ENCODE measurements around the gene FARP1.

FARP1 gene

GRCh38 chr13:98399756-98400155, 256.9 kb downstream of the FARP1 start:
- Histone ChIP-seq H3K27me3 (ENCODE audit: insufficient read depth, poor library complexity, severe bottlenecking) (no peaks in the 10 kb centered on the region), H3K9me3 (ENCODE audit: severe bottlenecking) (no peaks in the 10 kb centered on the region), H3K27ac (ENCODE audit: poor library complexity, severe bottlenecking) (no peak overlapping the region), H3K4me1 (ENCODE audit: insufficient read depth, poor library complexity, severe bottlenecking) (no peaks in the 10 kb centered on the region), H3K36me3 (ENCODE audit: low read depth) (no peaks in the 10 kb centered on the region; the same call in 1 of the 2 replicates), H3K4me3 (ENCODE audit: severe bottlenecking) (no peak overlapping the region)
- no peak for ATAC-seq (ENCODE audit: low read depth)
- no peak for TF ChIP-seq CTCF (IDR thresholded peaks at IDR 0.05; ENCODE audit: poor library complexity, severe bottlenecking)
- no peak for DNase-seq (ENCODE audit: low spot score)

GRCh38 chr13:98401934-98402333, 259.0 kb downstream of the FARP1 start:
- TF ChIP-seq CTCF (IDR thresholded peaks at IDR 0.05; ENCODE audit: poor library complexity, severe bottlenecking) = no peak
- Histone ChIP-seq H3K27me3 (ENCODE audit: insufficient read depth, poor library complexity, severe bottlenecking) (no peaks in the 10 kb centered on the region), H3K9me3 (ENCODE audit: severe bottlenecking) (no peaks in the 10 kb centered on the region), H3K4me3 (ENCODE audit: severe bottlenecking) (no peak overlapping the region), H3K27ac (ENCODE audit: poor library complexity, severe bottlenecking) (no peak overlapping the region), H3K36me3 (ENCODE audit: low read depth) (no peaks in the 10 kb centered on the region; the same call in 1 of the 2 replicates), H3K4me1 (ENCODE audit: insufficient read depth, poor library complexity, severe bottlenecking) (no peaks in the 10 kb centered on the region)
- DNase-seq (ENCODE audit: low spot score) = no peak
- no peak for ATAC-seq (ENCODE audit: low read depth)

- no peak for TF ChIP-seq CTCF (IDR thresholded peaks at IDR 0.05; ENCODE audit: poor library complexity, severe bottlenecking)
- H3K27ac ChIP-seq (ENCODE audit: poor library complexity, severe bottlenecking) = no peak overlapping the region
Measured at GRCh38 chr13:98403076-98403475, 260.2 kb downstream of the FARP1 start.

GRCh38 chr13:98405107-98405571, 262.2 kb downstream of the FARP1 start:
- H3K27ac ChIP-seq (ENCODE audit: poor library complexity, severe bottlenecking) = no peak overlapping the region

More at GRCh38 chr13:98403076-98403475, 260.2 kb downstream of the FARP1 start:
- Histone ChIP-seq H3K4me3 (ENCODE audit: severe bottlenecking) (no peak overlapping the region), H3K4me1 (ENCODE audit: insufficient read depth, poor library complexity, severe bottlenecking) (no peaks in the 10 kb centered on the region), H3K27me3 (ENCODE audit: insufficient read depth, poor library complexity, severe bottlenecking) (no peaks in the 10 kb centered on the region), H3K9me3 (ENCODE audit: severe bottlenecking) (no peaks in the 10 kb centered on the region), H3K36me3 (ENCODE audit: low read depth) (no peaks in the 10 kb centered on the region; the same call in 1 of the 2 replicates)
- no peak for DNase-seq (ENCODE audit: low spot score)
- no peak for ATAC-seq (ENCODE audit: low read depth)

More at GRCh38 chr13:98405107-98405571, 262.2 kb downstream of the FARP1 start:
- no peak for DNase-seq (ENCODE audit: low spot score)
- H3K4me1 ChIP-seq (ENCODE audit: insufficient read depth, poor library complexity, severe bottlenecking) = no peaks in the 10 kb centered on the region
- no peak overlapping the region for H3K4me3 ChIP-seq (ENCODE audit: severe bottlenecking)
- H3K27me3 ChIP-seq (ENCODE audit: insufficient read depth, poor library complexity, severe bottlenecking) = no peaks in the 10 kb centered on the region
- TF ChIP-seq CTCF (IDR thresholded peaks at IDR 0.05; ENCODE audit: poor library complexity, severe bottlenecking) = no peak
- no peak for ATAC-seq (ENCODE audit: low read depth)
- H3K9me3 ChIP-seq (ENCODE audit: severe bottlenecking) = no peaks in the 10 kb centered on the region
- H3K36me3 ChIP-seq (ENCODE audit: low read depth) = no peaks in the 10 kb centered on the region; the same call in 1 of the 2 replicates

Data from RWPE2 (cell line).